PC-9 (cell line): Measurements from ENCODE around the gene NPFFR1. TPM values are rescaled to one million over a fixed set of nuclear protein-coding genes. Genes with fewer than 3 reads are reported as not detected.
A peak's percentile ranks its signal among the peaks of the same experiment; 100 is the strongest.
"Not testable (repeated sequence)": the region's sequence is repeated elsewhere in the genome, so short reads cannot be mapped to it uniquely, and the experiment has no call there.

Experiments
- BruUV-seq: library from RNA; stranded (reverse); fragments of 400-500 nt; replicated peaks from 2 replicates; lab custom pipeline; 2021; lab: Mats Ljungman, UMichigan
- CTCF ChIA-PET: fragments of 300-600 bp; sonication (Branson Sonifier 250); formaldehyde crosslinking; loops from one replicate; lab custom pipeline; 2022; ENCODE audit warnings: antibody characterized with exemption; lab: Charles Lee
- POLR2A ChIA-PET: fragments of 300-600 bp; sonication (Branson Sonifier 250); formaldehyde crosslinking; loops from one replicate; lab custom pipeline; 2022; ENCODE audit warnings: antibody characterized with exemption; ENCODE audit not compliant: unreplicated experiment; lab: Charles Lee
- DNase-seq, 2 experiments: peaks; one replicate each; pipeline versions ENCODE4 v3.0.0 to v3.0.0-alpha.2; 2015 to 2022; ENCODE audit warnings: mixed read lengths in 1 of 2
- H2AFZ ChIP-seq: fragments of 200-600 bp; sonication (generic); 2 replicates; pipeline ENCODE4 v1.8.1; 2017; ENCODE audit warnings: antibody characterized with exemption
- H3F3A ChIP-seq: fragments of 200-600 bp; sonication (generic); 2 replicates; pipeline ENCODE4 v1.8.1; 2017; ENCODE audit warnings: antibody characterized with exemption, mild to moderate bottlenecking, low read depth; ENCODE audit not compliant: insufficient read depth
- H3K27ac ChIP-seq: fragments of 200-600 bp; sonication (generic); 2 replicates; pipeline ENCODE4 v1.6.1; 2016; ENCODE audit warnings: mixed run types
- H3K27me3 ChIP-seq: fragments of 200-600 bp; sonication (generic); 2 replicates; pipeline ENCODE4 v1.6.1; 2016; ENCODE audit warnings: low read depth, mixed run types; ENCODE audit not compliant: insufficient read depth
- H3K36me3 ChIP-seq: fragments of 200-600 bp; sonication (generic); 2 replicates; pipeline ENCODE4 v1.6.1; 2016; ENCODE audit warnings: low read depth, mixed run types
- H3K4me1 ChIP-seq: fragments of 200-600 bp; sonication (generic); replicated peaks from 2 replicates; pipeline ENCODE4 v1.6.1; 2016; ENCODE audit warnings: mixed run types; ENCODE audit not compliant: insufficient read depth
- H3K4me2 ChIP-seq: fragments of 200-600 bp; sonication (generic); 2 replicates; pipeline ENCODE4 v1.6.1; 2017; ENCODE audit warnings: mixed run types
- H3K4me3 ChIP-seq: fragments of 200-600 bp; sonication (generic); 2 replicates; pipeline ENCODE4 v1.6.1; 2016; ENCODE audit warnings: mixed run types
- H3K79me2 ChIP-seq: fragments of 200-600 bp; sonication (generic); 2 replicates; pipeline ENCODE4 v1.6.1; 2017; ENCODE audit warnings: low read depth, mixed run types
- H3K9me2 ChIP-seq: fragments of 200-600 bp; sonication (generic); 2 replicates; pipeline ENCODE4 v1.8.1; 2017; ENCODE audit warnings: mild to moderate bottlenecking; ENCODE audit not compliant: insufficient read depth
- H3K9me3 ChIP-seq: fragments of 200-600 bp; sonication (generic); 2 replicates; pipeline ENCODE4 v1.8.1; 2016; ENCODE audit warnings: low read depth; ENCODE audit not compliant: insufficient read depth
- H4K20me1 ChIP-seq: fragments of 200-600 bp; sonication (generic); 2 replicates; pipeline ENCODE4 v1.8.1; 2017; ENCODE audit not compliant: insufficient read depth
- EZH2 ChIP-seq: fragments of 200-600 bp; sonication (generic); IDR thresholded peaks from 2 replicates; pipeline ENCODE4 v1.8.0; 2017; ENCODE audit warnings: antibody characterized with exemption, low read depth
- intact Hi-C: fragments of 100-400 bp; cut with micrococcal nuclease; formaldehyde crosslinking; loops from one replicate; pipeline ENCODE4 v1.10.0; 2022; ENCODE audit not compliant: unreplicated experiment
- total RNA-seq: library from RNA; stranded (reverse); gene quantifications from 2 replicates; pipeline ENCODE4 v1.2.3, GENCODE V29; 2021
- TF ChIP-seq, protein P1 (sequence below): fragments of 200-600 bp; sonication (generic); conservative IDR thresholded peaks from 2 replicates; pipeline ENCODE4 v1.6.1; 2017; ENCODE audit warnings: mixed run types, antibody characterized with exemption, mild to moderate bottlenecking, moderate library complexity

Gene NPFFR1
- total RNA-seq, 1 experiment from 2014 or later = 0.09 TPM

DNA sequence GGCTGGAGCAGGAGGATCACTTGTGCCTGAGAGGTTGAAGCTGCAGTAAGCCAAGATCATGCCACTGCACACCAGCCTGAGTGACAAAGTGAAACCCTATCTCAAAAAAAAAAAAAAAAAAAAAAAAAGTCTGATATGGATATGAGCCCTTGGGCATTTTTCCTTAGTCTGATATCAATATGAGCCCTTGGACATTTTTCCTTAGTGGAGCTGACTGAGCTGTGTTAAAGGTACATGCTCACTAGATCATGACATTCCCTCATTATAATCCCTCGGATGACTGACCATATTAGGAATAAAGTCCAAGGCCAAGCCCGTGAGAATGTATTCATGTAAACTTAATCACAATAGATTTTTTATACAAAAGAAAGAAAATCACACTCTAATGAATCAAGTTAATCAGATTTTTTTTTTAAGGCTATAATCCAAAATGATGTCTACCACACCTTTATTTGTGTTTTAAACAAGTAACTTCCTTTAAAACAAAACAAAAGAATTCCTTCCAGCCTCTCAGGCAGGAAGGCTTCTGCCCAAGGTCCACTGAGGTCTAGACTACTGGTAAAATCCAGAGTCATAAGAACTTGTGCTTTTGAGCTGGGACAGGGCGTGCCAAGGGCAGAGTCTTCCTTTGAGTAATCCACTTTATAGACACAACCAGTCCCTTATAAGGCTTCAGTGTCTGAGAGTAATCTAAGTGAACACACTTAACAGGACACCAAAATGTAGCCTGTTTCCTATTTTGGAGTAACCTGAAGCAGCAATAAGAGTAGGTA, 56.1 kb downstream of the NPFFR1 start:
- Histone ChIP-seq H2AFZ (no peak overlapping the region), H3K4me2 (peak overlapping the region; percentile 41; the same call in 1 of the 2 replicates), H3K9me2 (no peaks in the 10 kb centered on the region), H3K36me3 (peaks cover 19% of the 10 kb centered on the region), H3K27ac (peak overlapping the region; percentile 14), H3K9me3 (no peaks in the 10 kb centered on the region), H3K4me1 (peaks cover 68% of the 10 kb centered on the region), H3K4me3 (no peak overlapping the region), H4K20me1 (peaks cover 10% of the 10 kb centered on the region), H3K79me2 (peaks cover 89% of the 10 kb centered on the region), H3K27me3 (no peaks in the 10 kb centered on the region), H3F3A (peaks cover 68% of the 10 kb centered on the region)
- ChIA-PET CTCF (interaction anchor here (0.6 to 1.2 kb wide), 4 partner anchors 17 to 136 kb away, joined by 3 to 13 read pairs (median 8); no protein-coding TSS in a partner anchor), POLR2A (interaction anchor here (0.6 kb wide), 2 partner anchors 25 to 81 kb away, joined by 3 to 9 read pairs; partner anchors contain the start of gene TYSND1)
- TF ChIP-seq, protein P1, sequence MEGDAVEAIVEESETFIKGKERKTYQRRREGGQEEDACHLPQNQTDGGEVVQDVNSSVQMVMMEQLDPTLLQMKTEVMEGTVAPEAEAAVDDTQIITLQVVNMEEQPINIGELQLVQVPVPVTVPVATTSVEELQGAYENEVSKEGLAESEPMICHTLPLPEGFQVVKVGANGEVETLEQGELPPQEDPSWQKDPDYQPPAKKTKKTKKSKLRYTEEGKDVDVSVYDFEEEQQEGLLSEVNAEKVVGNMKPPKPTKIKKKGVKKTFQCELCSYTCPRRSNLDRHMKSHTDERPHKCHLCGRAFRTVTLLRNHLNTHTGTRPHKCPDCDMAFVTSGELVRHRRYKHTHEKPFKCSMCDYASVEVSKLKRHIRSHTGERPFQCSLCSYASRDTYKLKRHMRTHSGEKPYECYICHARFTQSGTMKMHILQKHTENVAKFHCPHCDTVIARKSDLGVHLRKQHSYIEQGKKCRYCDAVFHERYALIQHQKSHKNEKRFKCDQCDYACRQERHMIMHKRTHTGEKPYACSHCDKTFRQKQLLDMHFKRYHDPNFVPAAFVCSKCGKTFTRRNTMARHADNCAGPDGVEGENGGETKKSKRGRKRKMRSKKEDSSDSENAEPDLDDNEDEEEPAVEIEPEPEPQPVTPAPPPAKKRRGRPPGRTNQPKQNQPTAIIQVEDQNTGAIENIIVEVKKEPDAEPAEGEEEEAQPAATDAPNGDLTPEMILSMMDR = no peak
- TF ChIP-seq EZH2 = no peak
- no TSS peak for BruUV-seq
- DNase-seq = peak in 1 of 2 experiments; percentile 13
- intact Hi-C loops = loop anchor here (10.0 kb wide), 2 partner anchors 307 to 657 kb away; partner anchors contain the start of gene PCBD1

GRCh38 chr10:70223728-70224127, 60.1 kb downstream of the NPFFR1 start:
- no peak for TF ChIP-seq EZH2
- TF ChIP-seq, protein P1 = no peak
- peaks cover 54% of the 10 kb centered on the region for H3K4me1 ChIP-seq
- no peak overlapping the region for H2AFZ ChIP-seq
- no peak overlapping the region for H3K4me2 ChIP-seq
- no peaks in the 10 kb centered on the region for H3K9me2 ChIP-seq
- intact Hi-C loops = loop anchor here (10.0 kb wide), 2 partner anchors 311 to 661 kb away; partner anchors contain the start of gene PCBD1
- no TSS peak for BruUV-seq
- no peaks in the 10 kb centered on the region for H3K9me3 ChIP-seq
- peaks cover 15% of the 10 kb centered on the region for H3K36me3 ChIP-seq
- CTCF ChIA-PET = interaction anchor here (0.6 to 3.4 kb wide), 3 partner anchors 57 to 1047 kb away, joined by 3 to 44 read pairs (median 4); no protein-coding TSS in a partner anchor
- DNase-seq = no peak
- peaks cover 9% of the 10 kb centered on the region for H4K20me1 ChIP-seq
- H3K79me2 ChIP-seq = peaks cover 72% of the 10 kb centered on the region
- no peak overlapping the region for H3K4me3 ChIP-seq
- no peaks in the 10 kb centered on the region for H3K27me3 ChIP-seq
- POLR2A ChIA-PET = interaction anchor here (0.6 kb wide), 1 partner anchor 140 kb away, joined by 3 read pairs; no protein-coding TSS in a partner anchor
- H3F3A ChIP-seq = peaks cover 85% of the 10 kb centered on the region
- H3K27ac ChIP-seq = peak overlapping the region; percentile 78

- peaks cover 71% of the 10 kb centered on the region for H3K79me2 ChIP-seq
- H2AFZ ChIP-seq, H3K9me3 ChIP-seq, BruUV-seq, H3K36me3 ChIP-seq, DNase-seq, H3K27me3 ChIP-seq, H3K9me2 ChIP-seq, H4K20me1 ChIP-seq: not testable (repeated sequence)
- H3K4me3 ChIP-seq = peak overlapping the region; percentile 18; the same call in 1 of the 2 replicates
- peaks cover 46% of the 10 kb centered on the region for H3K4me1 ChIP-seq
- H3K27ac ChIP-seq = peak overlapping the region; percentile 78
- intact Hi-C loops = loop anchor here (1.0 to 10.0 kb wide), 4 partner anchors 35 to 662 kb away; partner anchors contain the start of gene PCBD1
- ChIA-PET CTCF (interaction anchor here (0.6 to 3.4 kb wide), 7 partner anchors 44 to 625 kb away, joined by 3 to 85 read pairs (median 8); no protein-coding TSS in a partner anchor), POLR2A (interaction anchor here (0.6 kb wide), 2 partner anchors 32 to 87 kb away, joined by 3 to 6 read pairs; no protein-coding TSS in a partner anchor)
- peak overlapping the region; percentile 61 for H3K4me2 ChIP-seq
- peaks cover 83% of the 10 kb centered on the region for H3F3A ChIP-seq
Measured at GRCh38 chr10:70222811-70223447, 60.9 kb downstream of the NPFFR1 start.
